BLaER1 treated with 17β-estradiol and CSF1 and Interleukin-3, amounts not matched to agents 10 nM and 100 nM (cell line): ENCODE results near the gene PRKCB.

Source experiments
- H3K27ac ChIP-seq, 11 experiments: shearing (Covaris generic); formaldehyde crosslinking; 2 replicates each; pipeline ENCODE4 v1.8.1; 2022
- H3K27me3 ChIP-seq, 11 experiments: shearing (Covaris generic); formaldehyde crosslinking; 2 replicates each; pipeline ENCODE4 v1.8.1; 2022
- H3K36me3 ChIP-seq, 11 experiments: shearing (Covaris generic); formaldehyde crosslinking; 2 replicates each; pipeline ENCODE4 v1.8.1; 2022
- H3K4me1 ChIP-seq, 10 experiments: shearing (Covaris generic); formaldehyde crosslinking; 2 replicates each; pipeline ENCODE4 v1.8.1; 2022
- H3K4me2 ChIP-seq, 11 experiments: shearing (Covaris generic); formaldehyde crosslinking; 2 replicates each; pipeline ENCODE4 v1.8.1; 2022
- H3K4me3 ChIP-seq, 10 experiments: shearing (Covaris generic); formaldehyde crosslinking; 2 replicates each; pipeline ENCODE4 v1.8.1; 2022
- H3K9ac ChIP-seq, 11 experiments: shearing (Covaris generic); formaldehyde crosslinking; 2 replicates each; pipeline ENCODE4 v1.8.1; 2022
- H3K9me3 ChIP-seq, 11 experiments: shearing (Covaris generic); formaldehyde crosslinking; replicated peaks in 1 of 11; 2 replicates each; pipeline ENCODE4 v1.8.1; 2022
- H4K20me1 ChIP-seq, 11 experiments: shearing (Covaris generic); formaldehyde crosslinking; 2 replicates each; pipeline ENCODE4 v1.8.1; 2022
- Cebpa-rat ChIP-seq, 11 experiments: shearing (Covaris generic); IDR thresholded peaks; 2 replicates each; pipeline ENCODE4 v1.8.1; 2022

The PRKCB gene

GRCh38 chr16:23948949-23949411, 113.2 kb downstream of the PRKCB start:
- Histone ChIP-seq H3K4me2 (peak overlapping the region in 5 of 11 experiments; percentile 56 to 93 (median 72); a peak in 7 of 22 replicates), H3K9ac (no peak overlapping the region), H3K4me3 (no peak overlapping the region), H3K36me3 (peaks cover 0 to 9% (median 0%) of the 10 kb centered on the region in 11 experiments; a peak in 1 of 22 replicates), H3K4me1 (peaks cover 23 to 78% (median 38%) of the 10 kb centered on the region in 10 experiments), H4K20me1 (peaks cover 0 to 94% (median 14%) of the 10 kb centered on the region in 11 experiments; a peak in 11 of 22 replicates), H3K27me3 (no peaks in the 10 kb centered on the region), H3K9me3 (no peaks in the 10 kb centered on the region), H3K27ac (no peak overlapping the region)
- no peak for TF ChIP-seq Cebpa-rat (IDR thresholded peaks at IDR 0.05)

GRCh38 chr16:23949630-23950290, 114.0 kb downstream of the PRKCB start:
- peaks cover 0 to 93% (median 11%) of the 10 kb centered on the region in 11 experiments; a peak in 11 of 22 replicates for H4K20me1 ChIP-seq
- TF ChIP-seq Cebpa-rat (IDR thresholded peaks at IDR 0.05): no peak
- H3K27ac ChIP-seq: peak overlapping the region in 7 of 11 experiments; percentile 1 to 76 (median 58); a peak in 9 of 22 replicates
- H3K9ac ChIP-seq: peak overlapping the region in 3 of 11 experiments; percentile 44 to 52 (median 48); a peak in 6 of 22 replicates
- H3K4me1 ChIP-seq: peaks cover 23 to 73% (median 38%) of the 10 kb centered on the region in 10 experiments
- H3K27me3 ChIP-seq: no peaks in the 10 kb centered on the region
- H3K36me3 ChIP-seq: peaks cover 0 to 5% (median 0%) of the 10 kb centered on the region in 11 experiments; a peak in 1 of 22 replicates
- no peak overlapping the region for H3K4me3 ChIP-seq
- peak overlapping the region; percentile 23 to 93 (median 56) for H3K4me2 ChIP-seq
- no peaks in the 10 kb centered on the region for H3K9me3 ChIP-seq

GRCh38 chr16:23950291-23950894, 114.6 kb downstream of the PRKCB start:
- H3K4me1 ChIP-seq: peaks cover 23 to 72% (median 38%) of the 10 kb centered on the region in 10 experiments
- no peak for TF ChIP-seq Cebpa-rat (IDR thresholded peaks at IDR 0.05)
- peak overlapping the region in 1 of 10 experiments; percentile 1; a peak in 1 of 20 replicates for H3K4me3 ChIP-seq
- H3K27me3 ChIP-seq: no peaks in the 10 kb centered on the region
- peaks cover 0 to 93% (median 10%) of the 10 kb centered on the region in 11 experiments; a peak in 11 of 22 replicates for H4K20me1 ChIP-seq
- no peaks in the 10 kb centered on the region; a peak in 1 of 22 replicates for H3K36me3 ChIP-seq
- peak overlapping the region in 7 of 11 experiments; percentile 1 to 76 (median 58); a peak in 10 of 22 replicates for H3K27ac ChIP-seq
- peak overlapping the region in 4 of 11 experiments; percentile 8 to 52 (median 46); a peak in 5 of 22 replicates for H3K9ac ChIP-seq
- H3K4me2 ChIP-seq: peak overlapping the region; percentile 23 to 93 (median 56)
- H3K9me3 ChIP-seq: no peaks in the 10 kb centered on the region

GRCh38 chr16:23950898-23951297, 115.1 kb downstream of the PRKCB start:
- H3K36me3 ChIP-seq: no peaks in the 10 kb centered on the region; a peak in 1 of 22 replicates
- H4K20me1 ChIP-seq: peaks cover 0 to 92% (median 9%) of the 10 kb centered on the region in 11 experiments; a peak in 11 of 22 replicates
- H3K9me3 ChIP-seq: no peaks in the 10 kb centered on the region
- H3K4me2 ChIP-seq: peak overlapping the region in 10 of 11 experiments; percentile 23 to 93 (median 63); a peak in 17 of 22 replicates
- H3K27ac ChIP-seq: peak overlapping the region in 4 of 11 experiments; percentile 58 to 76 (median 66); a peak in 6 of 22 replicates
- H3K4me3 ChIP-seq: no peak overlapping the region
- H3K4me1 ChIP-seq: peaks cover 23 to 77% (median 38%) of the 10 kb centered on the region in 10 experiments
- no peak for TF ChIP-seq Cebpa-rat (IDR thresholded peaks at IDR 0.05)
- no peaks in the 10 kb centered on the region for H3K27me3 ChIP-seq
- H3K9ac ChIP-seq: peak overlapping the region in 3 of 11 experiments; percentile 44 to 52 (median 48); a peak in 5 of 22 replicates

- Histone ChIP-seq H4K20me1 (peaks cover 0 to 90% (median 8%) of the 10 kb centered on the region in 11 experiments; a peak in 11 of 22 replicates), H3K9ac (peak overlapping the region in 3 of 11 experiments; percentile 13 to 55 (median 45); a peak in 4 of 22 replicates), H3K27me3 (no peaks in the 10 kb centered on the region), H3K9me3 (no peaks in the 10 kb centered on the region), H3K27ac (peak overlapping the region in 5 of 11 experiments; percentile 21 to 65 (median 34); a peak in 8 of 22 replicates), H3K4me1 (peaks cover 30 to 85% (median 46%) of the 10 kb centered on the region in 10 experiments), H3K4me3 (no peak overlapping the region), H3K36me3 (no peaks in the 10 kb centered on the region; a peak in 1 of 22 replicates), H3K4me2 (peak overlapping the region; percentile 2 to 93 (median 42); a peak in 21 of 22 replicates)
- TF ChIP-seq Cebpa-rat (IDR thresholded peaks at IDR 0.05): no peak
These were observed 116.6 kb downstream of the PRKCB start for GRCh38 chr16:23952128-23952970.

GRCh38 chr16:23952971-23953300, 117.2 kb downstream of the PRKCB start:
- H3K4me3 ChIP-seq: no peak overlapping the region
- TF ChIP-seq Cebpa-rat (IDR thresholded peaks at IDR 0.05): no peak
- H3K9ac ChIP-seq: no peak overlapping the region
- peaks cover 0 to 87% (median 8%) of the 10 kb centered on the region in 11 experiments; a peak in 11 of 22 replicates for H4K20me1 ChIP-seq
- no peak overlapping the region; a peak in 1 of 22 replicates for H3K27ac ChIP-seq
- peaks cover 35 to 85% (median 51%) of the 10 kb centered on the region in 10 experiments for H3K4me1 ChIP-seq
- peak overlapping the region in 9 of 11 experiments; percentile 32 to 93 (median 70); a peak in 14 of 22 replicates for H3K4me2 ChIP-seq
- no peaks in the 10 kb centered on the region; a peak in 1 of 22 replicates for H3K36me3 ChIP-seq
- no peaks in the 10 kb centered on the region for H3K27me3 ChIP-seq
- no peaks in the 10 kb centered on the region for H3K9me3 ChIP-seq

GRCh38 chr16:23953476-23953875, 117.7 kb downstream of the PRKCB start:
- Histone ChIP-seq H3K4me3 (no peak overlapping the region), H4K20me1 (peaks cover 0 to 81% (median 8%) of the 10 kb centered on the region in 11 experiments; a peak in 10 of 22 replicates), H3K9me3 (no peaks in the 10 kb centered on the region), H3K9ac (no peak overlapping the region), H3K27me3 (no peaks in the 10 kb centered on the region), H3K36me3 (no peaks in the 10 kb centered on the region; a peak in 1 of 22 replicates), H3K4me1 (peaks cover 35 to 85% (median 53%) of the 10 kb centered on the region in 10 experiments), H3K27ac (no peak overlapping the region), H3K4me2 (peak overlapping the region in 3 of 11 experiments; percentile 72 to 93 (median 77); a peak in 5 of 22 replicates)
- TF ChIP-seq Cebpa-rat (IDR thresholded peaks at IDR 0.05): no peak

GRCh38 chr16:23955088-23955487, 119.3 kb downstream of the PRKCB start:
- H3K4me2 ChIP-seq: no peak overlapping the region
- H3K27ac ChIP-seq: no peak overlapping the region
- no peak overlapping the region for H3K9ac ChIP-seq
- H3K9me3 ChIP-seq: no peaks in the 10 kb centered on the region
- H3K4me3 ChIP-seq: no peak overlapping the region
- H3K36me3 ChIP-seq: no peaks in the 10 kb centered on the region; a peak in 1 of 22 replicates
- peaks cover 0 to 79% (median 8%) of the 10 kb centered on the region in 11 experiments; a peak in 11 of 22 replicates for H4K20me1 ChIP-seq
- peaks cover 29 to 85% (median 58%) of the 10 kb centered on the region in 10 experiments for H3K4me1 ChIP-seq
- no peak for TF ChIP-seq Cebpa-rat (IDR thresholded peaks at IDR 0.05)
- H3K27me3 ChIP-seq: no peaks in the 10 kb centered on the region
